HepG2 (cell line): Measurements from ENCODE around the gene ORM1. TPM values are rescaled to one million over a fixed set of nuclear protein-coding genes. Genes with fewer than 3 reads are reported as not detected.

ENCODE experiments used
- ATAC-seq: fragments of 200-7000 bp; cut with Tn5 transposase; 3 replicates; pipeline ENCODE4 v1.9.1; 2020; ENCODE audit warnings: mild to moderate bottlenecking, moderate library complexity
- BruUV-seq: library from RNA; stranded (reverse); fragments of 400-500 nt; replicated peaks from 2 replicates; lab custom pipeline; 2021; lab: Mats Ljungman, UMichigan
- CTCF ChIA-PET: fragments of 300-600 bp; formaldehyde crosslinking; extraction: SDS; loops from one replicate; lab custom pipeline; 2021; ENCODE audit warnings: low total read pairs, inconsistent platforms, low intra/inter-chr PET ratio; lab: Yijun Ruan, JAX
- POLR2A ChIA-PET: fragments of 350-600 bp; sonication (Branson Sonifier 250); formaldehyde crosslinking; loops from one replicate; lab custom pipeline; 2020; ENCODE audit warnings: antibody characterized with exemption, inconsistent platforms; lab: Yijun Ruan, JAX
- DNase-seq: peaks from one replicate; pipeline ENCODE4 v3.0.0-alpha.2; 2015; ENCODE audit warnings: low spot score
- FAIRE-seq: peaks from 3 replicates; lab custom pipeline; 2011; peaks lifted over from hg19 to GRCh38; lab: Jason Lieb, UNC
- H2AFZ ChIP-seq: one replicate; pipeline ENCODE4 v1.6.1; 2011; ENCODE audit warnings: low read length, inconsistent platforms
- H3K27ac ChIP-seq: fragments of 300-600 bp; 3 replicates; pipeline ENCODE4 v1.8.0; 2011; ENCODE audit warnings: mixed run types, mild to moderate bottlenecking, mixed read lengths, low read length, inconsistent platforms; ENCODE audit not compliant: insufficient read depth; ENCODE audit errors: extremely low read length
- H3K27me3 ChIP-seq, 2 experiments: fragments of 200-600 bp in 1 of 2; 2 replicates in 1 of 2; 3 replicates in 1 of 2; pipeline versions ENCODE4 v1.6.0 to v1.8.0; 2011; ENCODE audit warnings: low read length in 2 of 2, mild to moderate bottlenecking in 2 of 2, moderate library complexity in 2 of 2, inconsistent platforms in 1 of 2; ENCODE audit not compliant: insufficient read depth in 2 of 2, control insufficient read depth in 1 of 2
- H3K36me3 ChIP-seq, 2 experiments: fragments of 200-600 bp in 1 of 2; replicated peaks in 1 of 2; 2 replicates in 1 of 2; 3 replicates in 1 of 2; pipeline versions ENCODE4 v1.5.1 to v1.8.0; 2011; ENCODE audit warnings: low read length in 2 of 2, inconsistent platforms in 1 of 2; ENCODE audit not compliant: insufficient read depth in 2 of 2, control insufficient read depth in 1 of 2
- H3K4me1 ChIP-seq: 2 replicates; pipeline ENCODE4 v1.5.1; 2012; ENCODE audit warnings: low read length, inconsistent platforms; ENCODE audit not compliant: insufficient read depth
- H3K4me2 ChIP-seq: 2 replicates; pipeline ENCODE4 v1.6.0; 2011; ENCODE audit warnings: low read depth, low read length, inconsistent platforms
- H3K4me3 ChIP-seq, 3 experiments: fragments of 200-600 bp in 1 of 3; sonication (generic), shearing (Covaris generic) in 1 of 3; replicated peaks in 1 of 3; 2 replicates each; pipeline ENCODE4 v1.5.1; 2011 to 2016; ENCODE audit warnings: low read length in 3 of 3, inconsistent platforms in 2 of 3, low read depth in 2 of 3, mild to moderate bottlenecking in 2 of 3, control low read depth in 1 of 3, mixed read lengths in 1 of 3; ENCODE audit not compliant: insufficient read depth in 1 of 3
- H3K79me2 ChIP-seq: one replicate; pipeline ENCODE4 v1.6.1; 2011; ENCODE audit warnings: low read length, inconsistent platforms; ENCODE audit not compliant: insufficient read depth
- H3K9ac ChIP-seq: 2 replicates; pipeline ENCODE4 v1.6.0; 2011; ENCODE audit warnings: mild to moderate bottlenecking, low read depth, low read length, inconsistent platforms; ENCODE audit not compliant: insufficient read depth
- H3K9me3 ChIP-seq: 2 replicates; pipeline ENCODE4 v1.5.1; 2012; ENCODE audit warnings: mild to moderate bottlenecking, low read length
- H4K20me1 ChIP-seq: 2 replicates; pipeline ENCODE4 v1.6.0; 2011; ENCODE audit warnings: inconsistent platforms, mild to moderate bottlenecking, low read length, moderate library complexity; ENCODE audit not compliant: insufficient read depth
- PTBP1 ChIP-seq: fragments of 200-400 bp; formaldehyde crosslinking; IDR thresholded peaks from 2 replicates; pipeline ENCODE4 v1.6.1; 2018; ENCODE audit warnings: low read length, low read depth; ENCODE audit not compliant: poor library complexity, severe bottlenecking
- RBFOX2 ChIP-seq: fragments of 200-400 bp; formaldehyde crosslinking; IDR thresholded peaks from 2 replicates; pipeline ENCODE4 v1.6.1; 2017; ENCODE audit warnings: low read depth, mild to moderate bottlenecking, low read length
- ZBTB38 ChIP-seq: sonication (generic); formaldehyde crosslinking; IDR thresholded peaks from 2 replicates; pipeline ENCODE4 v1.5.1; 2020; ENCODE audit warnings: mild to moderate bottlenecking, missing genetic modification reagents
- ZC3H4 ChIP-seq: sonication (generic); formaldehyde crosslinking; IDR thresholded peaks from 2 replicates; pipeline ENCODE4 v1.4.0; 2020; ENCODE audit warnings: missing genetic modification reagents, borderline replicate concordance
- ZNF687 ChIP-seq: sonication (generic); formaldehyde crosslinking; IDR thresholded peaks from 2 replicates; pipeline ENCODE4 v1.5.1; 2020; ENCODE audit warnings: mild to moderate bottlenecking, missing genetic modification reagents, moderate library complexity
- WGBS: methylation state at CpG from one replicate; pipeline ENCODE4 v1.1.6; 2017; ENCODE audit warnings: low lambda C conversion rate; 5-methylcytosine and 5-hydroxymethylcytosine counted together
- in situ Hi-C: cut with HindIII; loops from 2 replicates; pipeline ENCODE4 v1.10.0; 2017; ENCODE audit warnings: low pct_unique_long_range_greater_than_20kb; ENCODE audit not compliant: extremely low pct_ligation_motif_present
- intact Hi-C: fragments of 100-400 bp; cut with micrococcal nuclease; formaldehyde crosslinking; loops from one replicate; pipeline ENCODE4 v1.10.0; 2022; ENCODE audit not compliant: unreplicated experiment
- polyA plus RNA-seq, 8 experiments: library from polyadenylated mRNA; depleted of rRNA in 3 of 8; stranded (reverse) in 7 of 8; unstranded in 1 of 8; fragments of >200 nt; fragmentation: Illumina TruSeq in 4 of 8; extraction: Trizol in 4 of 8; gene quantifications; 2 replicates each; pipeline versions ENCODE4 v1.2.1 to v1.2.3, GENCODE V29; 2011 to 2016; ENCODE audit warnings: low read depth in 4 of 8, missing spikeins in 1 of 8, mixed read lengths in 1 of 8; ENCODE audit not compliant: insufficient read depth in 1 of 8
- total RNA-seq, 5 experiments: library from RNA; depleted of rRNA; stranded (reverse); fragments of >200 nt; fragmentation: Illumina TruSeq; extraction: Trizol; gene quantifications; 2 replicates each; pipeline ENCODE4 v1.2.3, GENCODE V29; 2016; ENCODE audit warnings: low read depth in 1 of 5

ORM1 gene
- total and polyA plus RNA-seq, 2 of the 13 experiments (the other 11 are each of a cell fraction or from before 2014, with no cell fraction given), result 699 to 1,180 TPM

- ATAC-seq (no peak), DNase-seq (no peak), FAIRE-seq (no peak)
- CTCF ChIA-PET, result no interaction called here
- H3K27me3 ChIP-seq, result no peaks in the 10 kb centered on the region
- H3K27ac ChIP-seq, result no peak overlapping the region
- no peak overlapping the region; the same call in 1 of the 2 replicates for H3K9ac ChIP-seq
- POLR2A ChIA-PET, result interaction anchor here (0.9 to 1.2 kb wide), 2 partner anchors 242 to 243 kb away, joined by 4 read pairs; no protein-coding TSS in a partner anchor
- peaks cover 59% of the 10 kb centered on the region for H3K4me1 ChIP-seq
- peaks cover 13% of the 10 kb centered on the region for H3K79me2 ChIP-seq
- peak overlapping the region; percentile 75 for H3K4me2 ChIP-seq
- in situ Hi-C loops (no loop called here), intact Hi-C loops (no loop called here)
- H3K36me3 ChIP-seq, result no peaks in the 10 kb centered on the region
- peak overlapping the region in 2 of 3 experiments; percentile 24 to 64; a peak in 3 of 6 replicates for H3K4me3 ChIP-seq
- H2AFZ ChIP-seq, result no peak overlapping the region
- 93% methylated on average over 5 of the region's 8 CpGs for WGBS
- no TSS peak for BruUV-seq
- TF ChIP-seq ZC3H4 (0 out of 2 replicates have a peak, but pooled peaks have one; percentile 33), PTBP1 (no peak), ZNF687 (CRISPR knock-in tag) (peak; percentile 36; the same call in 1 of the 2 replicates), ZBTB38 (CRISPR knock-in tag) (peak; percentile 14; the same call in 1 of the 2 replicates), RBFOX2 (0 out of 2 replicates have a peak, but pooled peaks have one; percentile 36)
- no peaks in the 10 kb centered on the region for H4K20me1 ChIP-seq
- no peaks in the 10 kb centered on the region for H3K9me3 ChIP-seq
Measured at GRCh38 chr9:114324492-114324891, 1.6 kb downstream of the ORM1 start.
